HG03469 (cell line): ENCODE measurements around the gene TEX52.

Experiments used
- ATAC-seq: cut with Tn5 transposase; IDR thresholded peaks from one replicate; pipeline ENCODE4 v1.9.1; 2021; ENCODE audit warnings: mild to moderate bottlenecking, moderate library complexity, moderate number of reproducible peaks; ENCODE audit not compliant: unreplicated experiment

The TEX52 gene

DNA sequence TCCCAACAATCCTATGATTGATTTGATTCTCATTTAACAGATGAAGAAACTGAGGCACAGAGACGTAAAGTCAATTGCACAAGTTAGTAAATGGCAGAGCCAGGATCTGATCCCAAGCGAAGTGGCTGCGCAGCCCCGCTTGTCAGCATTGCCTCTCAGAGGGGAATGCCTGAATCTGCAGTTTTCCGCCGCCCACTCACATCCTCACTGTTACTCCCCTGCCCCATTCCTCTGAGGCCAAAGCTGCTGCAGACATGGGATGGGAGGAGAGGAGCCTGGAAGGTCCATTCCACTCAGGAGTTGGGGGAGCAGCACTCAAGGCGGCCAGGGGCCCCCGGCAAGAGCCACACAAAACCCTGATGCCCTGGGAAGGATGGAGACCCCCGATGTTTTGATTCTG is 23.0 kb downstream of the TEX52 start:
- no peak for ATAC-seq

DNA sequence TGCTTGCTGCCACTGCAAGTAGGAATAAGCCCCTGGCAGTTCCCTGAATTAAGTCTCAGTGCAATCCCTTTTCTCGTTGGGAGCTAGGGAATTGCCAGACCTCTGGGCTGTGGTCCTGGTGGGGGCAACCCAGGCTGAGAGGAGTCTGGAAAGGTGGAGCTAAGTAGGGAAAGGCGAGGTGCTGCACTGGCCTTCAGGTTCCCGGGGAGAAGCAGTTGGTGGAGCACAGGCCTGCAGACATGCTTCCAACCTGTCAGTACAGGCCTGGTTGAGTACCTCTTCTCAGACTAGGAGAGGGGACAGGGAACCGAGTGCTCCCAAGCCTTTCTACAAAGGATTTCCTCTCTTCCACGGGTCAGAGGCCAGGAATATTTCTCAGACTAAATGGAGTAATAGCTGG is 23.5 kb downstream of the TEX52 start:
- no peak for ATAC-seq

DNA sequence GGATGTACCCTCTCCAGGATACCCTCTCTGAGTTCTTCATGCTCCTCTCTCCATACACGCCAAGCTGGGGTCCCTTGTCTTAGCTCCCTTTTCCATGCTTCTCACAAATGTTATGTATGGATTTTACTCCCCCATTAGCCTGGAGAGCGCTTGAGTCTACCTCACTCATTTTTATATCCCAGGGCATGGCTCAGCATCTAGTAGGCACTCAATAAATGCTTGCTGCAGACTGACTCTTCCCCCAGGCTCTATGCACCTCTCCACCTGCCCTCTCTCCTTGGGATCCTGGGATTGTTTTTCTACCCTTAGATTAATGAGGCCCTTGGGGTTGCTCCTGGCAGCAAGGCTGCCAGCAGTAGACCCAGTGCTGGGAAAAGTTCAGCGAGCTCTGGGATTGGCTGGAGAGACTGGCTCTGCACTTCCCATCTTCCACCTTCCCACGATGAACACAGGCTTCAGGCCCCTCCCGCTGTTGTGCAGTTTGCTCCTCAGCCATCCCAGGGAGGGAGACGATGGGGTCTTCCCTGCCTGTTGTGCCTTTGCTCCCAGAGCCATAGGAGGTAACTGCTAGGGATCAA is 24.2 kb downstream of the TEX52 start:
- no peak for ATAC-seq

DNA sequence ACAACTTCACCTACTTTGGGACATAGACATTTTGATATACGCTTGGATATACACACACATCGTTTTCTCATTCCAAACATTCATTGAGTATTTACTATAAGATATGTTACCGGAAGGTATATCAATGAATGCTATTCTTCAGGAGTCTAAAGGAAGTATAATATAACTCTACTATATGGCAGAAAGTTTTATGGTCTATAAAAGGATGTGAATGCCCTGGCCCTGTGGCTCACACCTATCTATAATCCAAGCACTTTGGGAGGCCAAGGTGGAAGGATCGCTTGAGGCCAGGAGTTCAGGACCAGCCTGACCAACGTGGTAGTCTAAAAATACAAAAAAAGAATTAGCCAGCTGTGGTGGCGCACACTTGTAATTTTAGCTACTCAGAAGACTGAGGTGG is 27.6 kb downstream of the TEX52 start:
- no peak for ATAC-seq

DNA sequence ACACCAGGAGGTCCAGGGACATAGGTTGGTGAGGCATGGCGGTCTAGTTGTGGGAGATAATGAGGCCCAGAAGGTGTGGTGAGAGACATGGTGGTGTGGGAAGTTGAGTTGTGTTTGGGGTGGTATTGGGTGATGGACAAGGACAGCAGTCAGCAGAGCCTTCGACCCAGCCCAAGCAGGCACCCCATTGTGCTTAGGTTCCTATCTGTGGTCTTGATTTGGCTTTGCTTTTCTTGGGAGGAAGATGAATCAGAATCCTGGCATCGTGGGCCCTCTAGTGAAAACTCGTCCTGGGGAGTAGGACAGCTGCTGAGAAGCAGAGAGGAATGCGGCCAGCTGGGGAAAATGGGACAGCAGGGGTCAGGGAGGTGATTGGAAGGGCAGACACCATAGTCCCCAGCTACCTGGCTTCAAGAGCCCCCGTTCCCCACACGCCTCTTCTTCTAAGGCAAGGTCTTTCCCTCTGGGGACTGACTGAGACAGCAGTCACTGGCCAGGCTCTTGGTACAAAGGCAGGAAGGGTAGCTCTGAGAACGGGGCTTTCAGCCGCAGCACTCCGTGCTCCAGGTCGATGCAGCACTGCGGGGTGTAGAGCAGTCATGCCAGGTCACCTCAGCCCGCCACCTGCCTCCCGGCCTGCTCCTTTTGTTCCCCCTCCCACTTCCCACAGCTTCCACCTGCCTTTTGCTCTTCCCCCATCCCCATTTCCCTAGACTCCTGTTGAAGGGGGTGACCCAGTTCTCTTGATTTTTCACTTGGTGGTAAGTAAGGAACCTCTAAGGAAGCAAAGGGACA is 29.9 kb downstream of the TEX52 start:
- no peak for ATAC-seq

DNA sequence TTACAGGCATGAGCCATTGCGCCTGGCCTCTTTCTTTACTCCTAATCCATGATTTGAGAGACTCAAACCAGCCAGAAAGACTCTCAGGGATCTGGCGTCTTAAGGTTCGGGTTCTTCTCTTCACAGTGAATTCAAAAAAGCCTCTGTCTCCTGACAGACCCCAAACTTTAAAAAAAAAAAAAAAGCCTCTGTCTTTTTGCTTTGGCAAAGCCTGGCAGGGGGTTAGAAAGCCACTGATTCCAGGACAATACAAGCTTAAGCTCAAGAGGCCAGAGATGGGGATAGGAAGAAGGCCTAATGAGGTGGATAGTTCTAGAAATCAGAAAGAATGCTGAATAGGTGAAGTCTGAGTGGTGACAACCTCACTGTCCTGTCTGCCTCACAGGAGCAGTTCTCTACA is 30.8 kb downstream of the TEX52 start:
- ATAC-seq: no peak

DNA sequence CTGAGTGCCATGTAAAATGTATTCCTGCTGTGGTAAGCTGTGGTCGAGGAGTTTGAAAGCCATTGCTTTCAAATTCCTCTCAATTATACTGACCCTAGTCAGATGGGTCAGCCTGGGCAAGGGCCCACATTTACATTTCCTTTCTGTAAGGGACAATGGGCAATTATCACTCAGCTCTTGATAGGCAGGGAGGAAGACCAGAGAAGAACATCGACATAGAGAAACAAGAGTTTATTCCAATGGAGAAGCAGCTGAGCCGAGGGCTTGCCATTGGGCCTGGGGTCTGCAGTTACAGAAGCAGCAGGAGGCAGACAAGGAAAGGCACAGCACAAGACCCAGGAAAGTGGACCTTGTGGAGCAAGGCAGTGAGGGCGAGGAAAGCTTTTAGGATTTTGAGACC is 31.7 kb downstream of the TEX52 start:
- no peak for ATAC-seq

DNA sequence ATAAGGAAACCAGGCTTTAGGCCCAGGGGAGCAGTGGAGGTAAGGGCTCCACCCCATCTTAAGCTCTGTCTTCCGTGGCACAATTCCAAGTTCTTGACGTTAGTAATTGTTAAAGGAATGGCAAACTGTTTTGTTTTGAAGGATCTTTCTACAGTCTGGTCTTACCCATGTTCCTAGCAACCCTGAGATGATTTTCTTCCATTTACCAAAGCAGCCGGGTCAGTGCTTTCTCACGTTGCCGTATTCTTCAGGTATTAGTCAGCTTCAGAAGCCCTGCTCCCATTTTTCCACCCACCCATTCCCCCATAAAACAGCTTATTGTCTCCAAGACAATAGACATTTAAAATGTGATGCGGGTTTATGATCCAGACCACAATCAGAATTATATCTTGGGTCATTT is 32.3 kb downstream of the TEX52 start:
- ATAC-seq: no peak

DNA sequence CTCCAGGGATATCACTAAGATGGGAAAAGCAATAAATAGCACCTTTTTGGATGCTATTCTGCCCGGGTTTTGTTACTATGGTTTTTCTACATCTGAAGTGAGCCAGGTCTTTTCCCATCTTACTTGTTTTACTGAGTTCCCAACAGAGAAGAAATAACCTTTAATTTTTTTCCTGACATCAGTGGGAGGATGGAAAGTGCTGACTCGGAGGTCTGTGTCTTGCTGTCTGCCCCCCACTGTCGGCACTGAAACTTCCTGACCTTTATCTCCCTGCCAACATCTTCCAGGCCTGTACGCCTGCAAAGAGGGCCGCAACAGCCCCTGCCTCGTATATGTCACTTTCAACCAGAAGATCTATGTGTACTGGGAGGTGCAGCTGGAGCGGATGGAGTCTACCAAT is 33.4 kb downstream of the TEX52 start:
- no peak for ATAC-seq

DNA sequence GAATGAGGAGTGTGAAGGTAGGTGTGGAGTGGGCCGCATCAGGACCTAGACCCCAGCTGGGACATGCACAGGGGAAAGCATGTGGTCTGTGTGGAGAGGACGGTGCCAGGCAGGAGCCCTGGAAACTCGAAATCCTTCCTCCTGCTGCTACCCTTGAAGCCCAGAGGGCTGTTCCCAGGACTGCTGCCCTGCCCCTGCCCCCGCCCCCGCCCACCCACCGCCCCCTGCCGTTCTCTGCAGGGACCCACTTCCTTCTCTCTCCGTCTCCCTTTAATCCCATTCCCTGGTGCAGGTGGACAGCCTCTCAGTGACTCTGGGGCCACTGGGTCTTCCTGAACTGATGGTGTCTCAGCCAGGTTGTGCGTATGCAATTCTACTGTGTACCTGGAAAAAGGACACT is 36.4 kb downstream of the TEX52 start:
- ATAC-seq: no peak

DNA sequence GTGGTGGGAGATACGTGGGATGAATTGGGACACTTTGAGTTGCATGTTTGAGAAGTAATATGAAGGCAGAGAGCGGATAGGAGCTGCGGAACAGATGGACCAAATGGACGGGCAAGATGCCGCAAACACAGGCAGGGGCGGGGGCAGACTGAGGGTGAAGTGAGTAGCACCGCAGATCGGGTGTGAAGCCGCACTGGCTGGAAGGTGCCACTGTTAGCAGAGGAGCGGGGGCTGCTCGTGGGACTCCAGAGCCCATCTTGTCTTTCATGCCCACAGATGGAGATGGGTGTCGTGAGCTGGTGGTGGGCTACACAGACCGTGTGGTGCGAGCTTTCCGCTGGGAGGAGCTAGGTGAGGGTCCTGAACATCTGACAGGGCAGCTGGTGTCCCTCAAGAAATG is 37.0 kb downstream of the TEX52 start:
- ATAC-seq: no peak

DNA sequence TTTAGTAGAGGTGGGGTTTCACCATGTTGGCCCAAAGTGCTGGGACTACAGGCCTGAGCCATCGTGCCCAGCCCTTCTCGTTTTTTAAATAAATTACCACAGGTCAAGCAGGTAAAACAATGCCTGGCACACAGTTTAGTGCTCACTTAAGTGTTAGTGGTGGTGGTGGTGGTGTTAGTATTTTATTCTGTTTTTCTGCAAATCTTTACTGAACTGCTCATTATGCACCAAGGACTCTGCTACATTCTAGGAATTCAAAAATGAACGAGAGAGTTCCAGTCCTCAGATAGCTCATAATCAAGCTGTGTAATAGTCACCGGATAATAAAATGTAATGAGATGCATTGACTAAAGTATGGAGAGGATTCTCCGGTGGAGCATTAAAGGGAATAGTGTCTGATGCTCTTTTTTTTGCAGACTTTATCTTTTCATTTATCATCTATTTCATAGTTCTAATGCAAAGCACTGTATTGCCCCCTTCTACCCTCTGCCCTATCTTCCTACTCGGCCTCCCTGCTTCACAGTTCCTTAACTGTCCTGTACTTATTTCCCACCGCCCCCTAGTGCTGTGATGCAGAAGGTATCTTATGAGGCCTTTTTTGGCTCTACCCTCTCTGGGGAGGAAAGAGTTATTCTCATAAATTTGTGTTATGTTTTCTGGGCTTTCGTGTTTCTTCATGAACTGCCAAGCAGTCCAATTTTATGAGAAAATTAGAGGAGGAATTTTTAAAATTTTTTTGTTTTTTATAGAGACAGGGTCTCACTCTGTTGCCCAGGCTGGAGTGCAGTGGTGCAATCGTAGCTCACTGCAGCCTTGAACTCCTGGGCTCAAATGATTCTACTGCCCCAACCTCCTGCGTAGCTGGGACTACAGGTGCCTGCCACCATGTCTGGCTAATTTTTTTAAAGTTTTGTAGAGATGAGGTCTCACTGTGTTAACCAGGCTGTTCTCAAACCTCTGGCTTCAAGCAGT is 43.3 kb downstream of the TEX52 start:
- no peak for ATAC-seq

DNA sequence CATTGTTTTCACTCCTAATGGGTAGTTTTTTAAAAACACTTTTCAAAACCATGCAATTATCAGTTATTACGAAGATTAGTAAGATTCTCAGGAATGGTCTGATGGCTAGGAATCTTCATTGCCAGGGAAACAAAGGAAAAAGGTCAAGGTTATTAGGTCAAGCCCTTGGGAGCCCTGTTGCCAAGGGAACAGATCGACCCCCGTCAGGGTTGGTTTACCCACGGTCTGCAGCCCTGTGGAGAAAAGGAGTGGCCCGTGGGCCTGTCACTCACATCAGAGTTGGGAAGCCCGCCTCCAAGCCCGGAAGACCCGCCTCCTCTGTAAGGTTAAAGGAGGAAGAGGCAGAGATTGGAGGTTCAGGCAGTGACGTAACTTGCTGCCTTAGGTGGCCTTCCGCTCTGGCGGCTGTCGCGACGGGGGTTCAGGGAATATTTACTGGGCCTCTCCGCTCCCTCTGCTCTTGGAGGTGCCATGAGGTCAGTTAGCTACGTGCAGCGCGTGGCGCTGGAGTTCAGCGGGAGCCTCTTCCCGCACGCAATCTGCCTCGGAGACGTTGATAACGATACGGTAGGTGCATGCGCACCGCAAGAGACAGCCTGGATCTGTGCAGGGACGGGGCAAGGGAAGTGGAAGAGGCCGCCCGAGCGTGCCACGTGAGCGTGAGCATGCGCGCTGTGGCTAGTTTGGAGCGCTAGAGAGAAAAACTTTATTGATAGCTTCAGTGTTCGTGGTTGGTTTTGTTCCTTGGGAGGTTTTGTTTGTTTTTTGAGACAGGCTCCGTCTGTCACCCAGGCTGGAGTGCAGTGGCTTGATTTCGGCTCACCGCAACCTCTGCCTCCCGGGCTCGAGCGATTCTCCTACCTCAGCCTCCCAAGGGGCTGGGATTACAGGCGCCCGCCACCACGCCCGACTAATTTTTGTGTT is 44.3 kb downstream of the TEX52 start, which contains the start of gene ITFG2:
ITFG2 (plus strand) TSS at position 379 of the 924 bp plus-strand sequence; CDS start at position 472, 93 bp downstream.
- ATAC-seq: peak; percentile 85

DNA sequence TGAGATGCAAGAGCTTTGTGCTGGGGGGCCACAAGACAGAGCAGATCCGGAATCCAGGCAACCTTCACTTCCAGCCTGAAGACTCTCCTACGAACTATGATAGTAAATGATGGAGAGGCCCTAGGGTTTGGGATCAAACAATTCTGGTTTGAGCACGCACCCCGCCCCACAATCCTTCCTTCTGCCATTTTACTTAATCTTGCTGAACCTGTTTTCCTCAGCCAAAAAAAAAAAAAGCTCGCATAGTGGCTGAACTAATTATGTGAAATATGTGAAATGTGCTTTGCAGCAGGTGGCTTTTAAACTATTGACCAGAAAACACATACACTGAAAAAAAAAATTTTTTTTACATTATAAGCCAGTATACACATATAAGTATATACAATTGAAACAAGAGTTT is 45.0 kb downstream of the TEX52 start:
- no peak for ATAC-seq

DNA sequence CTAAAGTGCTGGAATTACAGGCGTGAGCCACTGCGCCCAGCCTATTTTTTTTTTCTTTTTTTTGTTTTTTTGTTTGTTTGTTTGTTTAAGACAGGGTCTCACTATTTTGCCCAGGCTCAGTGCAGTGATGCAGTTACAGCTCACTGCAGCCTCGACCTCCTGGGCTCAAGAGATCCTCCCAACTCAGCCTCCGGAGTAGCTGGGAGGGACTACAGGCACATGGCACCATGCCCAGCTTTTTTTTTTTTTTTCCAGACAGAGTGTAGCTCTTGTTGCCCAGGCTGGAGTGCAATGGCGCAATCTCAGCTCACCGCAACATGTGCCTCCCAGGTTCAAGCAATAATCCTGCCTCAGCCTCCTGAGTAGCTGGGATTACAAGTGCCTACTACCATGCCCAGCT is 50.1 kb downstream of the TEX52 start:
- ATAC-seq: no peak

DNA sequence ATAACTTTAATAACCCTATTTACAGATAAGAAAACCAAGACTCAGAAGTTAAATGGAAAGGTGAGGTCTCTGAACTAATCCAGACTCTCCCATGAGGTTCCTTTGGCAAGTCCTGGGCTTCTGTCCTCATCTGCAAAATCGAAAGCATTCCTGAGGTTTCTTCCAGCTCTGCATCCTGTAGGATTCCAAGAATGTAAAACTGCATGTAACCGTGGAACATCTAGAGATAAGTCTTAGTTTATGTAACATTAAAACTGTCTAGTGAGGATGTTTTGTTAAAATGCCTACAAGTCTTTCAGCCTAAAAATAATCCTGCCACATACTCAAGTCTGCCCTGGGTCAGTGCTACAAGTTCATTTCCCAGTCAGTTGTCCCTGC is 51.7 kb downstream of the TEX52 start:
- no peak for ATAC-seq

DNA sequence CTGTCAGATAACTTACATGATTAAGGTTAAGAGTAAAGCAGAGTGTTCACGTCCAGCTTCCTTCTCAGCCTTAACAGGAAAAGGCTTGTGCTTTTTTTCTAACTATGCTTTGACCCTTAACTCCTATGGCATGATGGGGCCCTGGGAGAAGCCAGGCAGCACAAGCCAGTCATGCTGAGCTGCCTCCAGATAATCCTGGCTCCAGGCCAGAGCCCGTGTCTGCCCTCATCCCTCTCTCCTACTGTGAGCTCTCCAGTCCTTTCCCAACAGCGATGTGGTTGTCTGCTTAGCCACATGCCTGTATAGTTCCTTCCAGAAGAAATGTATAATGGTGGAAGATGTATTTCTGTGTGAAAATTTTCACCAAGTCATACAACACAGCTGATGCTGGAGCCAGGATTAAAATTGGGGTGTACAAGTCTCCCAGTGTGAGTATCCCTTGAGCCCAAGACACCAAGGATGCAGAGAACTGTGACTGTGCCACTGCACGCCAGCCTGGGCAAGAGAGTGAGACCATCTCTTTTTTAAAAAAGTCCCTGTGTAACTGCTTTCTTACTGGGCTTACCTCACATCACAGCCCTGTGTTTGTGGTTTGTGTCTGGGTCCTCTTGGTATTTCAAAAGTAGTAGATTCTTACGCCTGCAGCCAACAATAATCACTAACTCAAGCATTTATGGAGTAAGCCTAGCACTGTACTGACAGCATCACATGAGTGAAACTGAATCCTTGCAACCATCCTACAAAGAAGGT is 52.3 kb downstream of the TEX52 start:
- ATAC-seq: no peak

DNA sequence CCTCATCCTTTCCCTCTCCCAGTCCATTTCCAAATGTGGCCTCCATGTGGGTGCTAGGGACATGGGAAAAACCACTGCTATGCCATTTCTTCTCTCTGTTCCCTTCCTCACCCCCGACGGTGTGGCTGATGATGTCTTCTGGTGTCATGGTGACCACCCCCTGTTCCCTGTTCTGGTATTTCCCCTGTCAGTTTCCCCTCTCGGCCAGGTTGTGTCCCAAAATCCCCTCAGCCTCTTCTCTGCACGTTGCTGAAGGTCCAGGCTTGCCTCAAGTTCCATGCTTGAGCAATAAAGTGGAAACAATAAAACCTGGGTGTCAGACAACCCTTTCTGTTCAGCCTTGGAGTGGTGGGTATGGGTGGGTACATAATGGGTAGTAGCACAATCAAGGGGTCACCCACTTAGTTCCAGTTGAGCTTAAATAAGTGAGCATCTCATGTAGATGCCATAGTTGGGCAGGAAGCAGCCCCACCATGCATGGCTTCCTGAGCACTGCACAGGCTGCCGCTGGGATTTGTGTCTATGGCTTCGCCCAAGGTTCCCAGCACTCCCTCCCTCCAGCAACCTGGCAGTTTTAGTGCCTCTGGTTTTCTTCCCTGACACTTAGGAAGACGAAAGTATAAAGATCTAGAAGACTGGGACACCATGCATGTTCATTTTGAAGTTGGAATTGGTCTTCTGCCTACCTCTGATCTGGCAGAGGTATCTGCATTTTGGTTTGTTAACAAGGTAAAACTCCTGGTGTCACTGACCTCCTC is 53.0 kb downstream of the TEX52 start:
- ATAC-seq: no peak
